HG03439 (cell line): ENCODE data around the gene POLR2C.

ENCODE experiments used
- ATAC-seq: cut with Tn5 transposase; IDR thresholded peaks from one replicate; pipeline ENCODE4 v1.9.1; 2021; ENCODE audit warnings: mild to moderate bottlenecking, moderate library complexity; ENCODE audit not compliant: unreplicated experiment

Gene POLR2C

GRCh38 chr16:57447186-57447962 lies 15.1 kb upstream of the POLR2C start, which contains the start of the genes CIAPIN1 and COQ9:
CIAPIN1 (minus strand) TSS chr16:57447385; CDS start chr16:57440928, 6,457 bp downstream.
COQ9 (plus strand) TSS chr16:57447479; CDS start chr16:57447506, 27 bp downstream.
- ATAC-seq, result peak; percentile 93

- no peak for ATAC-seq
These were observed 10.5 kb upstream of the POLR2C start for GRCh38 chr16:57452021-57452420.

DNA sequence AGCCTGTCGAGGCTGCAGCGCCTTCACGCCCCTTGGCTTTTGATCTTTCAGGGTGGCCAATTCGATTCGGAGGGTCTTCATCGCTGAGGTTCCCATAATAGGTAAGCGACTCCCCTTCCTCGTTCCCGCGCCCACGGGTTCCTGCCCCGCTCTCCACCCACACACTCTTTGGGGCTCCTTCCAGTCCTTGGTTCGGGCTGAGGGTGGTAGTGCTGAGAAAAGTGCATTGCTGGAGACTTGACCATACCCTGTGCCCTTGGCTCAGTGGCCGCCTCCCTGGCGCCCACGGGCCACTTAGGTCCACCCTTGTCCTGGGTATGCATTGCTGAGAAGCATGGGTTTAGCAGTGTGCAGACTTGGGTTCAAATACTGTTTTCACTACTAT lies 491 bp downstream of the POLR2C start:
- ATAC-seq, result peak; percentile 26

- no peak for ATAC-seq
These were observed 2.0 kb downstream of the POLR2C start for GRCh38 chr16:57464523-57464922.

GRCh38 chr16:57468346-57468745 lies 5.9 kb downstream of the POLR2C start:
- ATAC-seq, result no peak

GRCh38 chr16:57469046-57469445 lies 6.6 kb downstream of the POLR2C start:
- no peak for ATAC-seq

GRCh38 chr16:57469917-57470470 lies 7.5 kb downstream of the POLR2C start:
- no peak for ATAC-seq

DNA sequence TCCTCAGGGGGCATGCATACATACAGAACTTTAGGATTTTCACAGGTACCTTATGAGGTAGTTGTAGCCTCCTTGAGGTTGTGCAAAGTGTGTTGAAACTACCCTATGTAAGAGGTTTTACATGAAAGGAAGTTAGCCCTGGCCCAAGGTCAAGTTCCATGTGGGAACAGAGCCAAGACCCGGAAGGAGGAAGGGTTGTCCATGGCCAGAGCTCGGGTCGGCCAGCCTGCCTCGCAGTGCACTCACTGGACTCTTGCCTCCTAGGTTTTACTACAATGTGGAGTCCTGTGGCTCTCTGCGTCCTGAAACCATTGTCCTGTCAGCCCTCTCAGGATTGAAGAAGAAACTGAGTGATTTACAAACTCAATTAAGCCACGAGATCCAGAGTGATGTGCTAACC lies 8.2 kb downstream of the POLR2C start:
- no peak for ATAC-seq

DNA sequence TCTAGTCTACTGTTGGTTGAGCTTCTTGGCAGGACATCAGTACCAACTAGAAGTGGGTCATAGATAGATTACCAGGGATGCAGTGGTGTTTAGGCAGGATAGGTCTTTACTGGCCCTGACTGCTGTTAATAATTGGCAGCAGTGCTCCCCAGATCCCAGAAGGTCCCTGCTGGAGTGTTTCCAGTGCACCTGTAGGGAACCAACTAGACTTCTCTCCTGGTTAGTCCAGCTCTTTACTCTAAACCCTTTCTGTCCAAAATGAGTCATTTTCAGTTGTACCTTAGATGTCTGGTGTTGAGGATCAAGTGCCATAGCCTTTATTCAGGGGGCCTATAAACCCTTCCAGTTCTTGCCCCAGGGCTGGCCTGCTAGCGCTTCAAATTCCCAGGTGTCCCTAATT lies 8.7 kb downstream of the POLR2C start:
- no peak for ATAC-seq

- no peak for ATAC-seq
These were observed 9.6 kb downstream of the POLR2C start for GRCh38 chr16:57471852-57472664.

GRCh38 chr16:57472665-57473060 lies 10.2 kb downstream of the POLR2C start:
- ATAC-seq, result no peak

DNA sequence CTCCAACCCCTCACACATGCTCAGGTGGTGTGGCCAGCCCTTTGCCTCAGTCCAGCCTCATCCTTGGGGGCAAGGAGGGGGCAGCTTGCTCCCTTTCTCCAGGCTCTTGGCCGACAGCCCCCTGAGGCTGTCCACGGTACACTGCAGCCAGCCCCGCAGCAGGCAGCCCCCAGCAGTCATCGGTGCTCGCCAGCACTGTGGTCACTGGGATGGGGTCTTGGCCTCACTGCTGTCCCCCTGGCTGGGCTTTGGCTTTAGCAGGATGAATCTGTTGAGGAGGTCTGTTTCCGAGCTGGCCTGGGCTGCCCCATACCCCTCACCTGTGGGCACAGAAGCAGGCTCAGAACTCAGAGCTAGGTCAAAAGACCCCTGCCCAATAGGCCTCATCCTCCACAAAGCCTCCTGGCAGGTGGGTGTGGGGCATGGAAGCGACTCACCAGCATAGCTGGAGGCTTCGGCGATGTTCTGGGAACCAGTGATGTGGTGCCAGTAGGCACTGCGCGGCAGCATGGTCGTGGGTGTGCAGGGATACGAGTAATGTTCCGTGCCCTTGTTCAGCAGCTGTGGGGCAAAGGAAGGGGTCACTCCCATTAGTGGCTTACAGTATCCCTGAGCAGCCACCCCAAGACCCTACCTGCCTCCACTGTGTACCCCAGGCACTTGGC lies 10.8 kb downstream of the POLR2C start:
- no peak for ATAC-seq

DNA sequence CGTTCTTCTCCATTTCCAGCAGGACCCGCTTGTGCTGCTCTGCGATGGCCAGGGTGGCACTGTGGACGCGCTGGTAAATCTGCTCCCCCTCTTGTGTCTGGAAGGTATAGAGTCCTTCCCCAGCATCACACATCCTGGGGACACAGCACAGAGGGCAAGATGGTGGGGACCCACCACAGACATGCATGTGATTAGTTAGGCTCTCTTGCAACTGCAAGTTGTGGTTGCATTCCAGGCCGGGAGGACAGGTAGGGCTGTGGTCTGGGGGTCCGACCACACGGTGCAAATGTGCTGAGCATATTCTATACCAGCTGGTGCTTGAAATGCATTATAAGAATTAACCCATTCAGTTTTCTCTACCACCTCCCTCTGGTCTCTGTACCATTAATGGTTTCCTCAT lies 11.4 kb downstream of the POLR2C start:
- no peak for ATAC-seq

DNA sequence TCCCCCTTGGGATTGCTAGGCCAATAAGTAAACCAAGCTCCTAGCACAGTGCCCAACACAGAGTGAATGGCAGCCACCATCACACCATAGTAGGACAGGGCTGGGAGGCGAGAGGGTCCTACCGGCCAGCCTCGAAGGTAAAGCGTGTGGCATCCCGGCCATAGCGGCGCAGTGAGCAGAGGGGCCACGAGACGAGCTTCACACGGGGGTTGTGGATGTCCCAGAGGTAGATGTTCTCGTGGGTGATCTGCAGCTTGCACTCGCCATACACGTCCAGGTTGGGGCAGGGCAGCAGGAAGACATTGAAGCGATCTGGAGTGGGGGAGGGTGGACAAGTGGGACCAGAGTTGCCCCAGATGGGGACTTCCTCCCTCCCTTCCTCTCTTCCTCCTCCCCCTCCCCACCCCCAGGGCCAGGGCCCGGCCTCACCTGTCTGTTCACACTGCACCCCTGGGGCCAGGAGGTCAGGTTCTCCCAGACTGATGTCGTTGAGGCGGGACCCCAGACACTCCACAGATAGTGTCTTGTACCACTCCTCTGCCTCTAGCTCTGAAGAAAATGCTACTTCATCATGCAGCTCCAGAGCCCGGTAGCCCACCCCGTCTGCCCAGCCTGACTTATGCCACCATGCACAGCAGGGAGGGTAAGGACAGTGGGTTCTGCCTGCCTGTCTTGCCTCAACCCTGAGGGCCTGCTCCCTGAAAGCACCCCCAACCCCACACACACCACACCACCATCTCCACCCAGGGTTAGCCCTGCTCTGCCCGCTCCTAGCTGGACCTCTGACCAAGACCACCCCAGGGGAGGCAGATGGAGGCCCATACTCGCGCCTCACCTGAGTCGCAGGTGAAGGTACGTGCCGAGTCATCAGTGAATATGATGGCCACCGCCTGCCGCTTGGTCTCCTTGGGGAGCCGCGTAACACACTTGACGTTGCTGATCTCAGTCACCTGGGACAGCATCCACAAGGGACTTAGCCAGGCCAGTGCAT lies 12.5 kb downstream of the POLR2C start:
- no peak for ATAC-seq

DNA sequence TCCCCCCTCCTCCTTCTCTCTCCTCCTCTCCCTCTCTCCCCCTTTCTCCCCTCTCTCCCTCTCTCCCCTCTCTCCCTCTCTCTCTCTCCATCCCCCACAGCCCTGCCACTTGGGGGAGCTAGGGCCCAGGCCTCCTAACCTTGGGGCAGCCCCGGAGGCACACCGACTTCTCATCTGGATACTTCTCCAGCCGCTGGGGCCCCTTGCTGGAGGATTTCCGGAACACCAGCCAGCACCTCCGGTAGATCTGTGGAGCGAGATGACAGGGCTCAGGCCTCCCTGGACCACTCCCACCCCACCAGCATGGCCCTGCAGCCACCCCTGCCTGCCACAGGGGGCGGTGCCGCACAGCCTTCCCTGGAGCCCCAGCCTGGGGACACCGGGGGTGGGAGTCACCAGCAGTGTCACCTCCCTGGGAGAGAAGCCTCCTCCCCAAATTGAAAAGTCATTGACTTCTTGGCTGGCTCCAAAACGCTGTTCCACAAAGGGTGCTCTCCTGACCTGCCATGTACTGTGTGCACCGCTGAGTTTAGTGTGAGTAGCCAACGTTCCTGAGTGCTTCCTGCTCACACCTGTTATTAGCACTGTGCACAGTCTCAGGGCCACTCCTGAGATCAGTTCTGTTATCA lies 13.3 kb downstream of the POLR2C start:
- ATAC-seq, result peak; percentile 78

DNA sequence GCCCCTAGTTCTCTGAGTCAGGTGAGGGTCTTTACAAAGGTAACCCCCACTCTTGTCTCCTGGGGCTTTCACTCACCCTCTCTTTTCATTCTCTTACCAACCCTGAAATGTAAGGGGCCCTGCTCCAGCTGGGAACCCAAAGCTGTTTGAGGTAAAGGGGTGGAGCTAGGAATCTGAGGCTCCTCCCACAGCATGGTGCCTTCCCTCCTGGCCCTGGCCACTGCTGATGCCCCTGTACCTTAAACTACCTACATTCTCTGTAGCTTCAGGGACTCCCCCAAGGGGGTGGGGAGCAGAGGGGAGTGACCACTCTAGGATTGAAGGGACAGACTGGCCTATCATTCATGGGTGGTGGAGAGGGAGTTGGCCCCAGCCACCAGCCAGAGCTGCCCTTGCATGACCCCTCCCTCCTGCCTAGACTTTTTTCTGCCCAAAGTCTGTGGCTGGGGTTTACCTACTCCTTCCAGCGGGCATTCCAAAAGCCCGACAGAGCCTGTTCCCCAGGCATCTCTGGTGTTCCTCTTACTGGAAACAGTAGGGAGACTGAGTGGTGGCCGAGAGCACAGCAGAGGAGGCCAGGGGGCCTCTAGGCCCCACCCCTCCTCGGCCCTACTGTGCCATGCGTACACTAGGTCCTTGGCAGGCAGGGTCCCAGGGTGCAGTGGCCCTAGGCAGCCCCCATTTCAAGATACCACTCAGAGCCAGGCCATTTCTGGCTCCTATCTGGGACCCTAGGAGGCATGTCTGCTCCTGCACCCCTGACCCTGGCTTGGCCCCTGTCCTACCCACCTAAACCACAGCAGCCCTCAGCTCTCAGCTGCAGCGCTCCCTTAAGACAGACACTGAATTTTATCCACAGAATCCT lies 14.3 kb downstream of the POLR2C start:
- no peak for ATAC-seq

DNA sequence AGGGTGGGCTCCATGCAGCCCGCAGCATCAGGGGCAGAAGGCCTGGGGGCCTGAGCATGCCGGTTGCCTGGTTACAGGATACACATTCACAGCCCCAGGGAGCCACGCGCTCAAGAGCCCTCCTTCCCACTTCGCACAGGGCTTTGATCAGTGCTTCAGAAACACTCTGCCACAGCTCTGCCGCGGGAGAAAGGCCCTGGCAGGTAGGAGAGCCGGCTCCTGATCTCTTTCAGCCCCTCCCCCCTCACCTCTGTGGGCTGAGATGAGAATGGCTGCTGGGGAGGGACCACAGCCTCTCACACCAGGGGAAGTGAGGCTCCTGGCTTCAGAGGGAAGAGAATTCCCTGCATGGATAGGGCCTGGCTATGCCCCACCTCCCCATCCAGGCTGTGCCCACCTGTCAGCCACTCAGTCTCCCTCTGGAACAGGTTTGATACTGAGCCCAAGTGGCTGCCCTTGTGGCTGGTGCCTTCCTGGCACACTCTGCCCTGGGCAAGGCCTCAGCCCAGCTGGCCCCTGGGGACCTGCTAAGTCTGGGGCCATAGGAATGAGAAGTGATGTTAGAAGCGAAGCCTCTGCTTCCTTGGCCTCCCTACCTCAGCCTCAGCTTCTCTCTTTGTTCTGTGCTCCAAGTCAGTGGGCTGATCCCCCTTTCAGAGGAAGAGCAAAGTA lies 15.2 kb downstream of the POLR2C start:
- ATAC-seq, result no peak
